GM21526 (cell line): Measurements from ENCODE around the gene MYO5B.

Experiments
- ATAC-seq: cut with Tn5 transposase; IDR thresholded peaks from one replicate; pipeline ENCODE4 v1.9.1; 2021; ENCODE audit warnings: moderate library complexity; ENCODE audit not compliant: unreplicated experiment, low FRiP score

Gene MYO5B

GRCh38 chr18:50076277-50076676 lies 118.7 kb downstream of the MYO5B start:
- no peak for ATAC-seq

GRCh38 chr18:50075772-50076171 lies 119.2 kb downstream of the MYO5B start:
- no peak for ATAC-seq

- ATAC-seq: no peak
Measured at GRCh38 chr18:50074404-50074803, 120.5 kb downstream of the MYO5B start.

- no peak for ATAC-seq
Measured at GRCh38 chr18:50073319-50073718, 121.6 kb downstream of the MYO5B start.

GRCh38 chr18:50072146-50072545 lies 122.8 kb downstream of the MYO5B start:
- ATAC-seq: no peak

GRCh38 chr18:50071397-50071796 lies 123.5 kb downstream of the MYO5B start:
- no peak for ATAC-seq

GRCh38 chr18:50069422-50069821 lies 125.5 kb downstream of the MYO5B start:
- ATAC-seq: no peak

GRCh38 chr18:50065527-50065926 lies 129.4 kb downstream of the MYO5B start:
- no peak for ATAC-seq

GRCh38 chr18:50065039-50065438 lies 129.9 kb downstream of the MYO5B start:
- ATAC-seq: no peak

GRCh38 chr18:50061876-50062517 lies 132.9 kb downstream of the MYO5B start:
- no peak for ATAC-seq

GRCh38 chr18:50060822-50061221 lies 134.1 kb downstream of the MYO5B start:
- ATAC-seq: no peak

- no peak for ATAC-seq
Measured at GRCh38 chr18:50058731-50059130, 136.2 kb downstream of the MYO5B start.

- no peak for ATAC-seq
Measured at GRCh38 chr18:50057009-50057408, 137.9 kb downstream of the MYO5B start.

GRCh38 chr18:50056185-50056584 lies 138.8 kb downstream of the MYO5B start:
- ATAC-seq: no peak

- no peak for ATAC-seq
Measured at GRCh38 chr18:50055488-50055887, 139.5 kb downstream of the MYO5B start.

- no peak for ATAC-seq
Measured at GRCh38 chr18:50053111-50053510, 141.8 kb downstream of the MYO5B start.

- no peak for ATAC-seq
Measured at GRCh38 chr18:50051288-50051687, 143.7 kb downstream of the MYO5B start.

GRCh38 chr18:50045126-50045525 lies 149.8 kb downstream of the MYO5B start:
- ATAC-seq: no peak

- no peak for ATAC-seq
Measured at GRCh38 chr18:50044402-50044801, 150.5 kb downstream of the MYO5B start.

GRCh38 chr18:50042611-50043010 lies 152.3 kb downstream of the MYO5B start:
- no peak for ATAC-seq

GRCh38 chr18:50039746-50040145 lies 155.2 kb downstream of the MYO5B start:
- no peak for ATAC-seq

GRCh38 chr18:50038448-50038847 lies 156.5 kb downstream of the MYO5B start:
- no peak for ATAC-seq

GRCh38 chr18:50034029-50034428 lies 160.9 kb downstream of the MYO5B start:
- ATAC-seq: no peak
